AG04450 (cell line): ENCODE data around the gene ATRIP. TPM values are rescaled to one million over a fixed set of nuclear protein-coding genes. Genes with fewer than 3 reads are reported as not detected.

Experiments
- CTCF ChIA-PET: fragments of 300-600, 350-600 bp; formaldehyde crosslinking; extraction: SDS; loops from one replicate; lab custom pipeline; 2022; ENCODE audit warnings: antibody characterized with exemption, inconsistent platforms; lab: Charles Lee
- POLR2A ChIA-PET: fragments of 350-600 bp; formaldehyde crosslinking; extraction: SDS; loops from one replicate; lab custom pipeline; 2021; ENCODE audit warnings: antibody characterized with exemption, inconsistent platforms; lab: Yijun Ruan, JAX
- DNase-seq: peaks from one replicate; pipeline ENCODE4 v3.0.0-alpha.2; 2011; ENCODE audit warnings: low read depth, low spot score
- H3K27ac ChIP-seq: one replicate; pipeline ENCODE4 v1.5.1; 2012; ENCODE audit warnings: low read depth, low read length, control low read depth
- H3K27me3 ChIP-seq: one replicate; pipeline ENCODE4 v1.6.0; 2012; ENCODE audit warnings: low read length; ENCODE audit not compliant: control insufficient read depth, insufficient read depth
- H3K4me3 ChIP-seq: 2 replicates; pipeline ENCODE4 v1.5.1; 2011; ENCODE audit warnings: mild to moderate bottlenecking, low read depth, low read length, control low read depth
- H3K9me3 ChIP-seq: 2 replicates; pipeline ENCODE4 v1.5.1; 2012; ENCODE audit warnings: low read length; ENCODE audit not compliant: control insufficient read depth, insufficient read depth
- CTCF ChIP-seq: IDR thresholded peaks from 2 replicates; pipeline ENCODE4 v1.5.1; 2011; ENCODE audit warnings: low read depth, low read length, control low read depth, inconsistent platforms
- polyA plus RNA-seq: library from polyadenylated mRNA; depleted of rRNA; stranded (reverse); fragments of >200 nt; gene quantifications from 2 replicates; pipeline ENCODE4 v1.2.3, GENCODE V29; 2011

Gene ATRIP
- polyA plus RNA-seq, 1 experiment: 5.8 TPM

DNA sequence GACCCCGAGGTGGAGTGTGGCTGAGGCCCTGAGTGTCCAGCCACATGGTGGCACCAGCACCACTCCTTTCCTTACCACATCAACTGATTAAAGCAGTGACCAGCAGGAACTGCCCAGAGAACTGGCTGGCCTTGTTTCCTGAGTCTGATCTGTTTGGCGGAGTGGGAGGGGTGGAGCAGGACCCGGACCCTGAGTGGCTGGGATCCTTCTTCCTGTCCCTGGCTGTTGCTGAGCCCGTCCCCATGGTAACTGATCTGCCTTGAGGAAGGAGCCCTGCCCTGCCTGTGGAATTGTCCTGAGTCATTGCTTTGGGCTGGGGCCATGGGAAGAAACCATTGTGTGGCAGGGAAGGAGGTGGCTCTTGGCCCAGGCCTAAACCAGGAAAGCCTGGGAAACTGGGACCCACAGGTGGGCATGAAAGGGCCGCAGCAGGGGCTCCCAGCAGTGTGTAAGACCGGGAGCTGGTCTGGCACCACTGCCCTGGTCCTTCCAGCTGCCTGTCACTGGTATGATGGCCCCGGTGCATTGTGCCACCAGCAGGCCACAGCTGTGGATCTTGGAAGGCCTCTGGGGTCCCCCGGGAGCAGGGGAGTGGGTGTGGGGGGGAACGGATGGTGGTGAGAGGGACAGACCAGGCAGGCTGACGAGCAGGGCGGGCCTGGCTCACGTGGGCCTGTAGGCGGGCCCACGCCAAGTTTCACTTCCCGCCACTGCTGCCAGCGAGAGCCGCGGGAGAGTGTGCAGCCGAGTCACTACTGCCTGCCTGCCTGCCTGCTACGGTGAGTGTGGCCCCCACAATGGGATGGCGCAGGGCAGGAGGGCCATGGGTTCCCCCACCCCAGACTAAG, 19.2 kb downstream of the ATRIP start:
- no peaks in the 10 kb centered on the region for H3K27me3 ChIP-seq
- peak overlapping the region; percentile 66 for H3K4me3 ChIP-seq
- POLR2A ChIA-PET: interaction anchor here (1.7 kb wide), 2 partner anchors 76 to 84 kb away, joined by 3 to 6 read pairs; no protein-coding TSS in a partner anchor
- TF ChIP-seq CTCF: peak; percentile 67
- peak overlapping the region; percentile 100 for H3K27ac ChIP-seq
- CTCF ChIA-PET: interaction anchor here (1.3 to 1.8 kb wide), 3 partner anchors 79 to 88 kb away, joined by 3 to 6 read pairs (median 3); no protein-coding TSS in a partner anchor
- peak; percentile 98 for DNase-seq
- H3K9me3 ChIP-seq: no peaks in the 10 kb centered on the region

DNA sequence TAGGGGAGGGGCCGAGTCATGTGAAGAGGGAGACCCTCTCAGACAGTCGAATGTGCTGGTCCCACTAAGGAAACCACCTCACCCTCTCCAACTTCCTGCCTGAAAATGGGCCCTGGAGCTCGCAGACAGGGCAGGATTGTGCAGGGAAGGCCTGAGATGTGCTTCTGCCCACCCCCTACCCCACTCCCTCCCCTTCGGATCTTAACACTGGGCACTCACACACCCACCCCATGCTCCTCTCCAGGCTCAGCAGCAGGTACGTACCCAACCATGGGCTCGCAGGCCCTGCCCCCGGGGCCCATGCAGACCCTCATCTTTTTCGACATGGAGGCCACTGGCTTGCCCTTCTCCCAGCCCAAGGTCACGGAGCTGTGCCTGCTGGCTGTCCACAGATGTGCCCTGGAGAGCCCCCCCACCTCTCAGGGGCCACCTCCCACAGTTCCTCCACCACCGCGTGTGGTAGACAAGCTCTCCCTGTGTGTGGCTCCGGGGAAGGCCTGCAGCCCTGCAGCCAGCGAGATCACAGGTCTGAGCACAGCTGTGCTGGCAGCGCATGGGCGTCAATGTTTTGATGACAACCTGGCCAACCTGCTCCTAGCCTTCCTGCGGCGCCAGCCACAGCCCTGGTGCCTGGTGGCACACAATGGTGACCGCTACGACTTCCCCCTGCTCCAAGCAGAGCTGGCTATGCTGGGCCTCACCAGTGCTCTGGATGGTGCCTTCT, 20.0 kb downstream of the ATRIP start:
- Histone ChIP-seq H3K27me3 (no peaks in the 10 kb centered on the region), H3K4me3 (peak overlapping the region; percentile 66), H3K9me3 (no peaks in the 10 kb centered on the region), H3K27ac (peak overlapping the region; percentile 100)
- no peak for TF ChIP-seq CTCF
- ChIA-PET CTCF (interaction anchor here (0.5 to 1.8 kb wide), 4 partner anchors 79 to 94 kb away, joined by 3 to 6 read pairs (median 3); no protein-coding TSS in a partner anchor), POLR2A (interaction anchor here (0.6 to 1.7 kb wide), 3 partner anchors 71 to 83 kb away, joined by 3 to 11 read pairs (median 6); no protein-coding TSS in a partner anchor)
- DNase-seq: no peak

- no peak for TF ChIP-seq CTCF
- Histone ChIP-seq H3K9me3 (no peaks in the 10 kb centered on the region), H3K27me3 (no peaks in the 10 kb centered on the region), H3K27ac (peak overlapping the region; percentile 100), H3K4me3 (peak overlapping the region; percentile 66)
- DNase-seq: no peak
- CTCF ChIA-PET: interaction anchor here (0.5 to 1.8 kb wide), 2 partner anchors 82 to 94 kb away, joined by 3 to 6 read pairs; no protein-coding TSS in a partner anchor
- POLR2A ChIA-PET: interaction anchor here (0.6 to 1.7 kb wide), 2 partner anchors 70 to 75 kb away, joined by 3 to 11 read pairs; no protein-coding TSS in a partner anchor
These were observed 20.5 kb downstream of the ATRIP start for GRCh38 chr3:48467110-48467454.

DNA sequence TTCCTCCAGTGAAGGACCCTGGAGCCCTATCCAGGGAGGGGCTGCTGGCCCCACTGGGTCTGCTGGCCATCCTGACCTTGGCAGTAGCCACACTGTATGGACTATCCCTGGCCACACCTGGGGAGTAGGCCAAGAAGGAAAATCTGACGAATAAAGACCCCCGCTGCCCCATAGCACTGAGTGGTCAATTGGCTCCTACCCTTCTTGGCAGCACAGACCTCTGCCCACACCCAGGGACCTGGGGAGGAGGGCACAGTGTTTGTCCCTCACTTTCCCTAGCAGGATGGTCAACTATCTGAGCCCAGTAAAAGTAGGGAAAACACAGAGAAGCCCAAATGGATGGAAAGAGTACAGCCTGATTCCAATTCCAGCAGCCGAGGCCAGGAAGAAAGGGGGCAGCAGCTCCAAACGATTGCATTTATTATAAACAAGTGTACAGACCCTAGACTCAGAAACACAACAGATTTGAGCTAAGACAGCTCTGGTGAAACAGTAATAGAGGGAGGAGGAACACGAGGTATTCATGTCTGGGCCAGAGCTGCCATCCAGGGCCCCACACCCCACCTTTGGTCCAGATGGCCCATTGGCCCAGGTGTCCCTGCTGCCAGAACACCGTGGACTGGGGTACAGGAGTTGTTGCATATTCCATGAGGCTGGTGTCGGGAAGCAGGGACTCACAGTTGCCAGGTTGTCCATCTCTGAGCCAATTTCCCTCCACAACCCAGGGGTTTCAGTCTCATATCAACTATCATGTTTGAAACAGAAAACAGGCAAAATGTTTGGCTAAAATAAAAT, 21.1 kb downstream of the ATRIP start:
- ChIA-PET POLR2A (interaction anchor here (1.7 kb wide), 1 partner anchor 74 kb away, joined by 3 read pairs; no protein-coding TSS in a partner anchor), CTCF (no interaction called here)
- Histone ChIP-seq H3K9me3 (no peaks in the 10 kb centered on the region), H3K4me3 (no peak overlapping the region), H3K27me3 (no peaks in the 10 kb centered on the region), H3K27ac (no peak overlapping the region)
- no peak for TF ChIP-seq CTCF
- DNase-seq: no peak
